ENCODE measurements around the gene FHIT.

DNA sequence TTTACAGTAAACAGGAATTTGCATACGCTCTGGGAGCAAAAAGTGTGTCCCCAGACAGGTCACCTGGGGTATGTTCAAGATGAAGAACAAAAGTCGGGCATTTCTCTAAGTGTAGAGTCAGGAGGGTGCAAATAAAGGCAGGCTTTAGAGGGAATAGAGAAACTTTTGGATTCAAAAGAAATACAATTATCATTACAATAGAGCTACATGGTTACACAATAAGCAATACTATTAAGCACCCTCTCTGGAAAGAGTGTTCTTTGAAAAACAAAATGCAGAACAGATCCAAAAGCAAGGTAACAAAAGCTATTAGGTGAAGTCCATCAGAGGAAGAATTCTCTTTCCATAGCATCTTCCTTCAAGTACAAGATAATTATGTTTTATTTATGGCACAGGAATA lies 679.7 kb downstream of the FHIT start:
- TF ChIP-seq, protein P1, sequence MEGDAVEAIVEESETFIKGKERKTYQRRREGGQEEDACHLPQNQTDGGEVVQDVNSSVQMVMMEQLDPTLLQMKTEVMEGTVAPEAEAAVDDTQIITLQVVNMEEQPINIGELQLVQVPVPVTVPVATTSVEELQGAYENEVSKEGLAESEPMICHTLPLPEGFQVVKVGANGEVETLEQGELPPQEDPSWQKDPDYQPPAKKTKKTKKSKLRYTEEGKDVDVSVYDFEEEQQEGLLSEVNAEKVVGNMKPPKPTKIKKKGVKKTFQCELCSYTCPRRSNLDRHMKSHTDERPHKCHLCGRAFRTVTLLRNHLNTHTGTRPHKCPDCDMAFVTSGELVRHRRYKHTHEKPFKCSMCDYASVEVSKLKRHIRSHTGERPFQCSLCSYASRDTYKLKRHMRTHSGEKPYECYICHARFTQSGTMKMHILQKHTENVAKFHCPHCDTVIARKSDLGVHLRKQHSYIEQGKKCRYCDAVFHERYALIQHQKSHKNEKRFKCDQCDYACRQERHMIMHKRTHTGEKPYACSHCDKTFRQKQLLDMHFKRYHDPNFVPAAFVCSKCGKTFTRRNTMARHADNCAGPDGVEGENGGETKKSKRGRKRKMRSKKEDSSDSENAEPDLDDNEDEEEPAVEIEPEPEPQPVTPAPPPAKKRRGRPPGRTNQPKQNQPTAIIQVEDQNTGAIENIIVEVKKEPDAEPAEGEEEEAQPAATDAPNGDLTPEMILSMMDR (IDR thresholded peaks at IDR 0.05; ENCODE audit: insufficient read depth, low read length, poor library complexity, severe bottlenecking): no peak
- no peak for TF ChIP-seq EZH2phosphoT487 (conservative IDR thresholded peaks at IDR 0.05; ENCODE audit: low read length)
